22Rv1 (cell line): Measurements from ENCODE around the gene CYLD.

Source experiments
- H3K27ac ChIP-seq: fragments of 450-650 bp; 2 replicates; pipeline ENCODE4 v1.5.1; 2017
- ZFX ChIP-seq: fragments of 450-650 bp; IDR thresholded peaks from 2 replicates; pipeline ENCODE4 v1.6.1; 2017; ENCODE audit warnings: antibody characterized with exemption, borderline replicate concordance
- TF ChIP-seq, protein P1 (sequence below): fragments of 450-650 bp; IDR thresholded peaks from 2 replicates; pipeline ENCODE4 v1.5.1; 2017; ENCODE audit warnings: mild to moderate bottlenecking

The CYLD gene

GRCh38 chr16:50844840-50845239 is 103.0 kb downstream of the CYLD start:
- no peak overlapping the region for H3K27ac ChIP-seq
- TF ChIP-seq ZFX: no peak

GRCh38 chr16:50845296-50845695 is 103.4 kb downstream of the CYLD start:
- no peak overlapping the region for H3K27ac ChIP-seq
- TF ChIP-seq, protein P1, sequence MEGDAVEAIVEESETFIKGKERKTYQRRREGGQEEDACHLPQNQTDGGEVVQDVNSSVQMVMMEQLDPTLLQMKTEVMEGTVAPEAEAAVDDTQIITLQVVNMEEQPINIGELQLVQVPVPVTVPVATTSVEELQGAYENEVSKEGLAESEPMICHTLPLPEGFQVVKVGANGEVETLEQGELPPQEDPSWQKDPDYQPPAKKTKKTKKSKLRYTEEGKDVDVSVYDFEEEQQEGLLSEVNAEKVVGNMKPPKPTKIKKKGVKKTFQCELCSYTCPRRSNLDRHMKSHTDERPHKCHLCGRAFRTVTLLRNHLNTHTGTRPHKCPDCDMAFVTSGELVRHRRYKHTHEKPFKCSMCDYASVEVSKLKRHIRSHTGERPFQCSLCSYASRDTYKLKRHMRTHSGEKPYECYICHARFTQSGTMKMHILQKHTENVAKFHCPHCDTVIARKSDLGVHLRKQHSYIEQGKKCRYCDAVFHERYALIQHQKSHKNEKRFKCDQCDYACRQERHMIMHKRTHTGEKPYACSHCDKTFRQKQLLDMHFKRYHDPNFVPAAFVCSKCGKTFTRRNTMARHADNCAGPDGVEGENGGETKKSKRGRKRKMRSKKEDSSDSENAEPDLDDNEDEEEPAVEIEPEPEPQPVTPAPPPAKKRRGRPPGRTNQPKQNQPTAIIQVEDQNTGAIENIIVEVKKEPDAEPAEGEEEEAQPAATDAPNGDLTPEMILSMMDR: no peak
- TF ChIP-seq ZFX: no peak

- TF ChIP-seq, protein P1: no peak
- TF ChIP-seq ZFX: no peak
These were observed 104.6 kb downstream of the CYLD start for GRCh38 chr16:50846511-50846910.

DNA sequence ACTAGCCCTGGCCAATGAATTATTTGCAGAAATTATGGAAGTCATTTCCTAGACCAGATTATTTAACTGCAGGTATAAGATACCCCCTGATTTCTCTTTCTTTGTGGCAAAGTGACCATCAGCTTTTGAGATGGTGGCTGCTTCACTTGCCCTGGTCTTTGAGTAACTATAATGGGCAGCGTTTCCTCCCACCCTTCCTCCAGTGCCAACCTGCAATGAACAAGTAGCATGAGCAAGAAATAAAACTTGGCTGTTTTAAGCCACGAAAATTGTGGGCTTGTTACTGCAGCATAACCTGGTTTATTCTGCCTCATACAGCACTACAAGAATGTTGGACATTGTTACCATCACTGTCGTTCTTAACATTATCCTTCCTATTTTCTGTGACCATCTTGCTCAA is 105.3 kb downstream of the CYLD start:
- TF ChIP-seq, protein P1: no peak
- no peak for TF ChIP-seq ZFX
- no peak overlapping the region for H3K27ac ChIP-seq

More at GRCh38 chr16:50846511-50846910, 104.6 kb downstream of the CYLD start:
- no peak overlapping the region for H3K27ac ChIP-seq

DNA sequence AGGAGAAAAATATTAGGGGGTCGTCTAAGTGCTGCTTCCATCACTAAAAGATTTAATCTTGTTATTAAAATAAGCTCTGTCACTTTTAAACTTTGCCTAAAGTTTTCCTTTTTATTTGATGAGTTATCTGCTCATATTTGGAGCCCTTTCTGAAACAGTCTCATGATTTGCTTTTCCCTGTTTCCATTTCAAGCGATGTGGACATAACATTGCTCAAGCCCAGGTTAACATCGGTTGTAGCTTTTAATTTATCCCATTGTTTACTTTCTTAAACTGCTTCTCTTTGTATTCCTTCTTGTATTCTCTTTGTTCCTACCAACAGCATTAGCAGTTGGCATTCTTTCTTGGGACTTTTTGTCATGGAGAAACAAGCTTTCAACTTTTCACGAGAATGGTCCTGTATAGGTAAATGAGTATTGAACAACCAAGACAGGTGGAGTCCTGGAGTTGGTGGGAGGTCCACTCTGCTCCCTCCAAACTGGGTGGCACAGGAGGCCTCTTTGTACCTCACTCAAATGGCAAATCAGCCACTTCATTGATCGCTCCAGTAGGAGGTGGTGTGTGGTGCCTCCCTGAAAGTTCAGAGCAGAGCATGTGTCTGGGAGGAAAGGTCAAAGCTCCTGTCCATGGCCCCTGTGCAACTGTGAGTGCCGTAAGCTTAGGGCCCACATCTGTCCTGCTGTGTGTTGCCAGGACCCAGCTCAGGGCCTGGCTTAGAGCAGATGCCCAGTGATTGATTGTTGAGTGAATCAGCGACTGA is 107.0 kb downstream of the CYLD start:
- TF ChIP-seq, protein P1: no peak
- TF ChIP-seq ZFX: no peak
- no peak overlapping the region for H3K27ac ChIP-seq
